Measurements from ENCODE around the gene FBXO28.

FBXO28 gene

GRCh38 chr1:224151117-224151516, 37.2 kb downstream of the FBXO28 start:
- DNase-seq (ENCODE audit: low read depth in 2 of 2), result no peak

- no peak for DNase-seq (ENCODE audit: low read depth in 2 of 2)
These were observed 43.4 kb downstream of the FBXO28 start for GRCh38 chr1:224157316-224157715.

- DNase-seq (ENCODE audit: low read depth in 2 of 2), result no peak
These were observed 45.6 kb downstream of the FBXO28 start for GRCh38 chr1:224159541-224159940.

GRCh38 chr1:224160171-224160682, 46.3 kb downstream of the FBXO28 start:
- no peak for DNase-seq (ENCODE audit: low read depth in 2 of 2)

- DNase-seq (ENCODE audit: low read depth in 2 of 2), result no peak
These were observed 48.9 kb downstream of the FBXO28 start for GRCh38 chr1:224162768-224163167.

GRCh38 chr1:224163311-224163710, 49.4 kb downstream of the FBXO28 start:
- DNase-seq (ENCODE audit: low read depth in 2 of 2), result no peak

- peak in 1 of 2 donors; percentile 15 for DNase-seq (ENCODE audit: low read depth in 2 of 2)
These were observed 55.0 kb downstream of the FBXO28 start for GRCh38 chr1:224168859-224169380.

- DNase-seq (ENCODE audit: low read depth in 2 of 2), result no peak
These were observed 55.9 kb downstream of the FBXO28 start for GRCh38 chr1:224169718-224170270.

- no peak for DNase-seq (ENCODE audit: low read depth in 2 of 2)
These were observed 56.4 kb downstream of the FBXO28 start for GRCh38 chr1:224170343-224170742.

GRCh38 chr1:224170748-224171478, 57.0 kb downstream of the FBXO28 start:
- DNase-seq (ENCODE audit: low read depth in 2 of 2), result no peak

- DNase-seq (ENCODE audit: low read depth in 2 of 2), result no peak
These were observed 58.3 kb downstream of the FBXO28 start for GRCh38 chr1:224172229-224172628.

GRCh38 chr1:224173523-224173922, 59.6 kb downstream of the FBXO28 start:
- no peak for DNase-seq (ENCODE audit: low read depth in 2 of 2)

GRCh38 chr1:224175617-224176016, 61.7 kb downstream of the FBXO28 start:
- no peak for DNase-seq (ENCODE audit: low read depth in 2 of 2)

- no peak for DNase-seq (ENCODE audit: low read depth in 2 of 2)
These were observed 63.6 kb downstream of the FBXO28 start for GRCh38 chr1:224177356-224177999.

- DNase-seq (ENCODE audit: low read depth in 2 of 2), result no peak
These were observed 65.0 kb downstream of the FBXO28 start for GRCh38 chr1:224178894-224179293.

- DNase-seq (ENCODE audit: low read depth in 2 of 2), result no peak
These were observed 67.0 kb downstream of the FBXO28 start for GRCh38 chr1:224180783-224181452.

- DNase-seq (ENCODE audit: low read depth in 2 of 2), result no peak
These were observed 67.5 kb downstream of the FBXO28 start for GRCh38 chr1:224181453-224181810.

GRCh38 chr1:224182057-224182865, 68.3 kb downstream of the FBXO28 start:
- DNase-seq (ENCODE audit: low read depth in 2 of 2), result peak; percentile 30 to 31

- peak; percentile 63 to 72 for DNase-seq (ENCODE audit: low read depth in 2 of 2)
These were observed 69.1 kb downstream of the FBXO28 start, which contains the start of gene DEGS1 for GRCh38 chr1:224182866-224183590. TSS of gene DEGS1 (plus strand) at chr1:224183240. CDS start at chr1:224183337, 97 bp downstream.

GRCh38 chr1:224183591-224184312, 69.8 kb downstream of the FBXO28 start:
- peak; percentile 27 to 50 for DNase-seq (ENCODE audit: low read depth in 2 of 2)

Measured in activated CD4-positive, alpha-beta T cell treated with anti-CD3 and anti-CD28 coated beads for 24 hours (primary cell).